Heart right ventricle (tissue), 16 donors: ENCODE measurements around the gene ZFP57. TPM values are rescaled to one million over a fixed set of nuclear protein-coding genes. Genes with fewer than 3 reads are reported as not detected.

Experiments used
- ATAC-seq, 8 donors: fragments of 200-7000 bp; cut with Tn5 transposase; one replicate each; pipeline ENCODE4 v1.9.1; 2020; ENCODE audit warnings: mild to moderate bottlenecking in 8 of 8, moderate library complexity in 8 of 8, moderate number of reproducible peaks in 1 of 8
- DNase-seq, 2 donors: peaks; one replicate each; pipeline ENCODE4 v3.0.0-alpha.2; 2020
- H3K27ac ChIP-seq, 10 donors: fragments of 200-600 bp; sonication (generic) in 2 of 10; one replicate each; pipeline versions ENCODE4 v1.5.0 to v1.8.0; 2020 to 2022; ENCODE audit warnings: mild to moderate bottlenecking in 3 of 10
- H3K27me3 ChIP-seq, 7 donors: fragments of 200-600 bp; one replicate each; pipeline ENCODE4 v1.8.0; 2021 to 2022; ENCODE audit warnings: mild to moderate bottlenecking in 2 of 7
- H3K36me3 ChIP-seq, 9 donors: fragments of 200-600 bp; sonication (generic) in 1 of 9; one replicate each; pipeline versions ENCODE4 v1.5.0 to v1.8.0; 2020 to 2022; ENCODE audit warnings: mild to moderate bottlenecking in 2 of 9
- H3K4me1 ChIP-seq, 9 donors: fragments of 200-600 bp; sonication (generic) in 1 of 9; one replicate each; pipeline versions ENCODE4 v1.5.0 to v1.8.0; 2020 to 2022; ENCODE audit warnings: mild to moderate bottlenecking in 4 of 9
- H3K4me3 ChIP-seq, 10 donors: fragments of 200-600 bp; sonication (generic) in 2 of 10; one replicate each; pipeline versions ENCODE4 v1.5.0 to v1.8.0; 2020 to 2022; ENCODE audit warnings: mild to moderate bottlenecking in 7 of 10, moderate library complexity in 2 of 10
- H3K9me3 ChIP-seq, 11 donors: fragments of 200-600 bp in 10 of 11; sonication (generic) in 2 of 11; one replicate each; pipeline versions ENCODE4 v1.5.0 to v1.8.0; 2013 to 2022; ENCODE audit warnings: mild to moderate bottlenecking in 2 of 11, control low read depth in 1 of 11, moderate library complexity in 1 of 11
- WGBS, 2 donors: extraction: QIAGEN DNeasy Blood & Tissue Kit; methylation state at CpG; one replicate each; pipeline ENCODE4 v1.1.7; 2013; ENCODE audit warnings: inconsistent platforms in 1 of 2; 5-methylcytosine and 5-hydroxymethylcytosine counted together
- intact Hi-C, 10 donors: fragments of 100-400 bp; cut with DNase I; formaldehyde crosslinking; loops; one replicate each; pipeline versions ENCODE4 v1.11.1 to v1.14.2; 2022
- polyA plus RNA-seq, 2 donors: library from polyadenylated mRNA; stranded (reverse); fragments of 200-250 nt; gene quantifications; one replicate each; pipeline ENCODE4 v1.2.3, GENCODE V29; 2013
- total RNA-seq, 10 donors: library from RNA; stranded (reverse); fragmentation: NEBNext Ultra II Directional in 3 of 10; extraction: Animal tissue kit (Norgen Biotek cat#: 25700) in 3 of 10; gene quantifications; one replicate each; pipeline versions ENCODE4 v1.2.1 to v1.2.4, GENCODE V29; 2021 to 2023
- TF ChIP-seq, protein P1 (sequence below), 9 donors: fragments of 200-600 bp; sonication (generic) in 2 of 9; IDR thresholded peaks; one replicate each; pipeline versions ENCODE4 v1.5.0 to v1.8.0; 2021 to 2022; ENCODE audit warnings: antibody characterized with exemption in 9 of 9, mild to moderate bottlenecking in 5 of 9, moderate library complexity in 1 of 9
- donor health status: Arrhythmogenic right ventricular cardiomyopathy.
- donor health status: ischemic (EF 13 %, LVEDD 7.1; RV severe dilation, severe dysfunction).
- donor health status: healthy with polysubstance abuse.
- donor health status: DM: no; HTN: yes; CAD: no.
- donor health status: DM: no; HTN: no; CAD: no.
- donor health status: ischemic (EF 25% LVEDD 6.9; RV normal size, moderate dysfunction).
- donor health status: ischemic (EF 25% LVEDD 5.7; RV mildly dilated, moderate dysfunction).
- donor health status: healthy.
- donor health status: DM: yes; HTN: yes; CAD: no.
- donor health status: Ischemic cardiomyopathy.
- donor health status: ischemic (EF 35%, LVEDD 5.7; RV mildly dilated, moderate dysfunction).
- donor health status: nonischemic (EF 11% LVEDD 7.7; RV severe dilation, severe dysfunction).
- donor health status: DM: yes; HTN: yes; CAD: no.
- donor health status: PGD.
- donor health status: ischemic (EF 29% LVEDD 5.4; RV normal size, mild dysfunction).
- donor health status: nonischemic (EF 23%, LVEDD 6.1; RV moderate dilation, normal function).

The ZFP57 gene
- total and polyA plus RNA-seq, 12 donors = 0.06 to 14.7 (median 2.5) TPM; not detected in 7

- intact Hi-C loops = loop anchor here in 2 of 10 donors (5.0 kb wide), 2 partner anchors 42 to 47 kb away; no protein-coding TSS in a partner anchor
- ATAC-seq (no peak), DNase-seq (no peak)
- TF ChIP-seq, protein P1, sequence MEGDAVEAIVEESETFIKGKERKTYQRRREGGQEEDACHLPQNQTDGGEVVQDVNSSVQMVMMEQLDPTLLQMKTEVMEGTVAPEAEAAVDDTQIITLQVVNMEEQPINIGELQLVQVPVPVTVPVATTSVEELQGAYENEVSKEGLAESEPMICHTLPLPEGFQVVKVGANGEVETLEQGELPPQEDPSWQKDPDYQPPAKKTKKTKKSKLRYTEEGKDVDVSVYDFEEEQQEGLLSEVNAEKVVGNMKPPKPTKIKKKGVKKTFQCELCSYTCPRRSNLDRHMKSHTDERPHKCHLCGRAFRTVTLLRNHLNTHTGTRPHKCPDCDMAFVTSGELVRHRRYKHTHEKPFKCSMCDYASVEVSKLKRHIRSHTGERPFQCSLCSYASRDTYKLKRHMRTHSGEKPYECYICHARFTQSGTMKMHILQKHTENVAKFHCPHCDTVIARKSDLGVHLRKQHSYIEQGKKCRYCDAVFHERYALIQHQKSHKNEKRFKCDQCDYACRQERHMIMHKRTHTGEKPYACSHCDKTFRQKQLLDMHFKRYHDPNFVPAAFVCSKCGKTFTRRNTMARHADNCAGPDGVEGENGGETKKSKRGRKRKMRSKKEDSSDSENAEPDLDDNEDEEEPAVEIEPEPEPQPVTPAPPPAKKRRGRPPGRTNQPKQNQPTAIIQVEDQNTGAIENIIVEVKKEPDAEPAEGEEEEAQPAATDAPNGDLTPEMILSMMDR (IDR thresholded peaks at IDR 0.05) = no peak
- Histone ChIP-seq H3K4me1 (peaks cover 0 to 3% (median 0%) of the 10 kb centered on the region in 9 donors), H3K27me3 (no peaks in the 10 kb centered on the region), H3K4me3 (no peak overlapping the region), H3K27ac (no peak overlapping the region), H3K9me3 (peaks cover 0 to 19% (median 0%) of the 10 kb centered on the region in 11 donors), H3K36me3 (no peaks in the 10 kb centered on the region)
- WGBS, 2 donors = 62 to 72% methylated on average over 3 of the region's 3 CpGs
Observed at GRCh38 chr6:29694637-29695036, 13.7 kb upstream of the ZFP57 start.

DNA sequence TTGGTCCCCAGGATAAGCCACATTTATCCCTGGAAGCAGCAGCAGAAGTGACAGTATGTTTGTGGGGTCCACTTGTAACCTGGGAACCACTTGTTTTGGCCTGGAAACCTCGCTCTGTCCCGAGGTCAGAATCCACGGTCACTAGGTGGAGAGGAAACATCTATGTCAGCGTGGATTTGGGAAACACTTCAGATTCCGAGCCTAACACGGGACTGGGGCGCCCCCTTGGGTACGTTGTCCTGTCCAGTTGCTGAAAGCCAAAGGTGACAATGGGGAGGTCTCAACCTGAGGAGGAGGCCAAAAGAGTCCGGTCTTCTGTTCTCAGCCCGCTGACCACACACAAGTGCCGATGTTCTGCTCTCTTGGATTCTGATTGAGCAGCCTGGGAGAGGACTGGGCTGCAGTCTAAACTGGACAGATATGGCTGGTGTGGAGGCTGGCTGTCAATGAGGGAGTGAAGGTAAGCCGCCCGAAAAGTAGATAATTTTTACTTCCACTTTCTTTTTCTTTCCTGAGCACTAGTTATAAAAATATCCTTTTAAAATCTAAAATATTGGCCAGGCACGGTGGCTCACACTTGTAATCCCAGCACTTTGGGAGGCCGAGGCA, 4.9 kb upstream of the ZFP57 start:
- TF ChIP-seq, protein P1 (IDR thresholded peaks at IDR 0.05) = peak in 7 of 9 donors; percentile 20 to 51 (median 41)
- DNase-seq = peak; percentile 16 to 54
- Histone ChIP-seq H3K4me3 (no peak overlapping the region), H3K9me3 (peaks cover 0 to 2% (median 0%) of the 10 kb centered on the region in 11 donors), H3K36me3 (no peaks in the 10 kb centered on the region), H3K27me3 (peaks cover 0 to 12% (median 0%) of the 10 kb centered on the region in 7 donors), H3K27ac (no peak overlapping the region), H3K4me1 (no peaks in the 10 kb centered on the region)
- peak in 6 of 8 donors; percentile 58 to 81 (median 74) for ATAC-seq
- 47 to 50% methylated on average over 15 of the region's 15 CpGs for WGBS, 2 donors
- intact Hi-C loops = loop anchor here in 3 of 10 donors (2.0 to 5.0 kb wide), 2 partner anchors 34 to 35 kb away; no protein-coding TSS in a partner anchor

DNA sequence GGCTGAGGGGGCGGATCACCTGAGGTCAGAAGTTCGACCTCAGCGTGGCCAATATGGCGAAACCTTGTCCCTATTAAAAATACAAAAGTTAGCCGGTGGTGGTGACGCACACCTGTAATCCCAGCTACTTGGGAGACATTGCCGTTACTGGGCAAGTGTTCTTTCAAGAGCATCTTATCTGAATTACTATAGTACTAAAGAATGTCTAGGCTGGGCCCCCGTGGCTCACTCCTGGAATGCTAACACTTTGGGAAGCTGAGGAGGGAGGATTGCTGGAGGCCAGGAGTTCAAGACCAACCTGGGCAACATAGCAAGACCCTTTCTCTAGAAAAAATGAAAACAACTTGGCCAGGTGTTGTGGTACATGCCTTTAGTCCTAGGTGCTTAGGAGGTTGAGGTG, 859 bp upstream of the ZFP57 start:
- TF ChIP-seq, protein P1 (IDR thresholded peaks at IDR 0.05) = no peak
- Histone ChIP-seq H3K4me3 (no peak overlapping the region), H3K27me3 (peaks cover 0 to 14% (median 0%) of the 10 kb centered on the region in 7 donors), H3K36me3 (no peaks in the 10 kb centered on the region), H3K4me1 (peaks cover 0 to 6% (median 0%) of the 10 kb centered on the region in 9 donors), H3K27ac (no peak overlapping the region), H3K9me3 (peaks cover 0 to 2% (median 0%) of the 10 kb centered on the region in 11 donors)
- DNase-seq (no peak), ATAC-seq (no peak)
- WGBS, 2 donors = 85 to 91% methylated on average over 8 of the region's 8 CpGs
- intact Hi-C loops = no loop called here

DNA sequence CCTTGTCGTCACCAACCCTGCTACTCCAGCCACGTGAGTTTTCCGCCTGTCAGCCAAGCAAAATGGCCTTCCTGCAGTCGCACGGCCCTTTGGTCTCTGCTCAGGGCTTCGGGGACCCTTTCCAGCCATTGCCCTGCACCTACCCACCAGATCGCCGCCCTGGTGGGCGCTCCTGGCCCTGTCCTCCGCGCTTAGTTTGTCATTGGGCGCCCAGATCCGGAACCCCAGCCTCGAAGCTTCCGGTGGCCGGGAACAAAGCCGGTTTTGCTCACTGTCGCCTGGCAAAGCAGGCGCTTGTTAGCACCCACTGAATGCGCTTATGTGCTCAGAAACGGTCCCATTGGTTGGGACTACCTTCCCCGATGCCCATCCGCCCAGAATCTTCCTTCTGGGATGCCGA, 536 bp downstream of the ZFP57 start:
- intact Hi-C loops = no loop called here
- DNase-seq (no peak), ATAC-seq (peak in 4 of 8 donors; percentile 9 to 40 (median 29))
- Histone ChIP-seq H3K4me3 (peak overlapping the region in 4 of 10 donors; percentile 17 to 53 (median 46)), H3K4me1 (peaks cover 0 to 6% (median 0%) of the 10 kb centered on the region in 9 donors), H3K9me3 (peaks cover 0 to 2% (median 0%) of the 10 kb centered on the region in 11 donors), H3K27ac (peak overlapping the region in 3 of 10 donors; percentile 10 to 61 (median 25)), H3K27me3 (peaks cover 0 to 14% (median 0%) of the 10 kb centered on the region in 7 donors), H3K36me3 (no peaks in the 10 kb centered on the region)
- 88 to 92% methylated on average over 24 of the region's 24 CpGs for WGBS, 2 donors
- TF ChIP-seq, protein P1 (IDR thresholded peaks at IDR 0.05) = no peak
